GM18511 (cell line): Measurements from ENCODE around the gene GLP1R.

Experiments used
- ATAC-seq: cut with Tn5 transposase; IDR thresholded peaks from one replicate; pipeline ENCODE4 v1.9.1; 2021; ENCODE audit warnings: mild to moderate bottlenecking, moderate library complexity; ENCODE audit not compliant: unreplicated experiment

Gene GLP1R

DNA sequence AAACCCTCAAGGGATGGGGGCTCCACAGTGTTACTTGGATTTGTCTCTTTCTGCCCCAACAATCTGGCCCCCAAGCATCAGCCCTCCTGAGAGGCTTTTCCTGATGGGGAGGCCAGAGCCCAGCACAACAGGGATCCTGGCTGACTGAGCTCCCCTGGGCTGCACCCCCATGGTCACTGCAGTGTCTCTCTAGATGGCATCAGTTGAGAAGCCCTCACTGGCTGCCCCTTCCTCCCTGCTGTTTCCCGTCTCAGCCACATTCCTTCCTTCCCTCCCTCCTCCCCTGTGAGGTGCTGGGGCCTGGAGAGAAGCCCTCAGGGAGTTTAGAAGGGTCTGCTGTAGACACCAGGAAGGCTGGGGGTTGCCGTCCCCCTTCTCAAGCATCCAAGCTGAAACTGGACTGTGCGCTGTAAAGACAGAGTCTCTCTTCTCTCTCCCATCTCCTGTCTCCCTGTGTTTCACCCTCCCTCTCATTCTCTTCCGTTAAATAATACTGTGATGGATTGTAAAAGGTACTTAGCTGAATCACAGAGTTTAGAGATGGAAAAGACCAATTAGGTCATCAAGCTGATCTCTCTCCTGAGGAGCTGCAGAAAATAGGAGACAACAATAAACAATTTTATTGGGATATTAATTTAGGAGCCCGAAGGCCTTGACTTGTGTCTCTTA lies 36.7 kb downstream of the GLP1R start:
- no peak for ATAC-seq

DNA sequence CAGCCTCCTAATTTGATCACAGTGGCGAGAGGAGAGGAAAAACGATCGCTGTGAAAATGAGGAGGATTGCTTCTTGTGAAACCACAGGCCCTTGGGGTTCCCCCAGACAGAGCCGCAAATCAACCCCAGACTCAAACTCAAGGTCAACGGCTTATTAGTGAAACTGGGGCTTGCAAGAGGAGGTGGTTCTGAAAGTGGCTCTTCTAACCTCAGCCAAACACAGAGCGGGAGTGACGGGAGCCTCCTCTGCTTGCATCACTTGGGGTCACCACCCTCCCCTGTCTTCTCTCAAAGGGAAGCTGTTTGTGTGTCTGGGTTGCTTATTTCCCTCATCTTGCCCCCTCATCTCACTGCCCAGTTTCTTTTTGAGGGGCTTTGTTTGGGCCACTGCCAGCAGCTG lies 37.7 kb downstream of the GLP1R start:
- peak; percentile 93 for ATAC-seq

DNA sequence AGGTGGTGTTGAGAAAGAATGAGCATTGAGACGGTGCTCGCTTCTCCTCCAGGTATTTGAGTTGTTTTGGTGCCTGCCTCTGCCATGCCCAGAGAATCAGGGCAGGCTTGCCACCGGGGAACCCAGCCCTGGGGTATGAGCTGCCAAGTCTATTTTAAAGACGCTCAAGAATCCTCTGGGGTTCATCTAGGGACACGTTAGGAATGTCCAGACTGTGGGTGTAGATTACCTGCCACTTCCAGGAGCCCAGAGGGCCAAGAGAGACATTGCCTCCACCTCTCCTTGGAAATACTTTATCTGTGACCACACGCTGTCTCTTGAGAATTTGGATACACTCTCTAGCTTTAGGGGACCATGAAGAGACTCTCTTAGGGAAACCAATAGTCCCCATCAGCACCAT lies 38.1 kb downstream of the GLP1R start:
- no peak for ATAC-seq

DNA sequence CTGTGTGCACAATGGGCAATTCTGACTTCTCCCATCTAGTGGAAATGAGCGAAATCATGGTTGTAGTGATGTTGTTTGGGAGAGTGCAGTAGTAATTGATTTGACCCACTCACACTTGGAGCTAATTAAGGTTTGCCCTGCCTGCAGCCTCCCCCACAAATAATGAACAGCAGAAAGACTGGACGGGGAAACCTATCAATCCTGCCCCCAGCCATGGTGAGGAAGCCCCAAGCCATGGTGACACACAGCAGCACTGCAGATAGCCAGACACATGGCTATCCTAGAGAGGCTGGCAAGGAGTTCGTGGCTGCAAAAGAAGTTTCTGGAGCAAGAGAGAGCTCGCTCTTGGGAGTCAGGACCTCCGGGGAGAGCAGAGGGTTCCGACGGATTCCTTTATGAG lies 38.6 kb downstream of the GLP1R start:
- ATAC-seq = no peak

DNA sequence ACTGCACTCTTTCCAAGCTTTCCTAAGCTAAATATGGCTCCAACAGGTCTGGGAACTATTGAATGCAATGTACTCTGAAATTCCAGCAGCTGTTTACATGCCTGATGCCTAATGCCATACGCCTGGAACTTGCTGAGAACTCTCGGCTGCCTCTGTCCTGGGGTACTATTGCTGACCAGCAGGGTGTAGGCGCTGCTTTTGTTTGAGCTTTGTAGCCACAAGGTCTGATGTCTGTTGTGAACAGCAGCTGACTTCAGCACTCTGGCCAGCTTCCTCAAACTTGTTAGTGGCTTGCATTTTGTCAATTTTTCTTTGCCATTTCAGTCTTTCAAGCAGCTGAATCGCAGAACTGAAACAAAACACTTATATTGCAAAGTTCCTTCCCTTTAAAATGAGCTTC lies 39.8 kb downstream of the GLP1R start:
- ATAC-seq = no peak

DNA sequence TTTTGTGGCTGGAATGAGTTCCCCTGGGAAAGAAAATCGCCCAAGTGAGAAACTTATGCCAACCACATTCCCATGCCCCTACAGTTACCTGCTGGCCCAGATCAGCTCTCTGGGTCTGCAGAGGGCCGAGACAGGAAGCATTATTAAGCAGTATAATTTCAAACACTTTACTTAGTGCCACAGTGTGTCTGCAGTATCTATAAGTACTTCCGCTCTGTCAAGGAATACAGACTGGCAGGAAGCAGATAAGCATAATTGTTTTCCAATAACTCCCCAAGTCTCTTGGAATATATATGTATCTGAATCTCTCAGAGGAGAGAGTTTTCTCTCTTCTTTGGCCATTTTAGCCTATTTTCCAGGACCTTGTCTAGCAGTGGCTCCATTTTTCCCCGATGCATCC lies 41.5 kb downstream of the GLP1R start:
- no peak for ATAC-seq

DNA sequence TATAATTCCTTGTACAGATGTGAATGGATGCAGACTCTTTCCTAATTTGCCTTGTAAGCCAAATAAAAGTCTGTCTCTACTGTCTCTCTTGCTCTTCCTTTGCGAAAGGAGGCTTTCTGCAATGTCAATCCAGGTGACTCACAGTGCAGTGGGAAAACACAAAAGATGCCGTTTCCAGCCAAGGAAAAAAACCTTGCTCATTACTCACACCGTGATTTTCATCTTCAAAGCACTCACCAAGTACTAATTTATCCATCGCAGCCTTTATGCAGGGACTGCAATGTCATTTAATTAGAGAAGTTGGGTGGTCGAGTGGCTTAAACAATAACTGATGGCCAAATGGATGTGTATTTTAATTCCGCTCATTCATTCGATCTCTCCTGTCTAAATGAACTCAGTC lies 42.6 kb downstream of the GLP1R start:
- no peak for ATAC-seq

DNA sequence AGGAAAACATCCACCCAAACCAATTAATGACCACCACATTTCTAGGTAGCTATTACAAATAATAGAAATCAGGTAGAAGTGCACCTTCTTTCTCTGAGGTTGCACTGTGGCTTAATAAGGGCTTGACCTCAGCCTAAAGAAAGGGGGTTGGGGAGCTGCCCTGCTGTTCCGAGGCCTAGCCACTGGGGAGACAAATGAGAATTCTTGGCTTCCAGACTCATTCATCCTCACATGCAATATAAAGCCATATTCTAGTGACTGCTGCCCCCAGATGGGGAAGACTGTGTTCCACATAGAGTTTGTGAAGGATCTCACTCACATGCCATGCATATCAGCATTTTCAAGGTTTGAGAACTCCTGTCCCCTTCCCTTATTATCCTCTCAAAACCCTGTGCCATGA lies 43.5 kb downstream of the GLP1R start:
- no peak for ATAC-seq

DNA sequence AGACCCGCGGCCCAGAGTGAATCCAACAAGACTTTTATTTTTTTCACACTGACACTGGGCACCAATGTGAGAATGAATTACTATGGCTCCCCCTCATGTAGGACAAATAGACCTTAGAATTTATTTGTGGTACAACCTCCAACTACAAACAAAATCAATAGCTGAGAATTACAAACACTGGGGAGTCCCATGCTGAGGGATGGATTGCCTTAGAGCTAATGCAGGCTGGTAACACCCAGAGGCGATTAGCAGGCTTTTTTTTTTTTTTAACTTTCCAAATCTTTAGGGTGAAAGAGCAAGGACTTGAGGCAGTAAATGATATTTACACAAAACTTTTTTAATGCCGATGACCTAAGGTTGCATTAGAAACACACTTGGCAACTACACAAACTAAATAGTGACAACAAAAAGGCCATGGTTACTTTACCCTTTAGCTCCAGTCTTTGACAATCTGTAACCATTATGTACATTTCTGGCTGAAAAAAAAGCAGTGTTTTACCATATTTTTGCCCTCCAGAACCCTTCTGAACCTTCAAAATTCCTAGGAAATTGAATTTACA lies 44.6 kb downstream of the GLP1R start:
- no peak for ATAC-seq

DNA sequence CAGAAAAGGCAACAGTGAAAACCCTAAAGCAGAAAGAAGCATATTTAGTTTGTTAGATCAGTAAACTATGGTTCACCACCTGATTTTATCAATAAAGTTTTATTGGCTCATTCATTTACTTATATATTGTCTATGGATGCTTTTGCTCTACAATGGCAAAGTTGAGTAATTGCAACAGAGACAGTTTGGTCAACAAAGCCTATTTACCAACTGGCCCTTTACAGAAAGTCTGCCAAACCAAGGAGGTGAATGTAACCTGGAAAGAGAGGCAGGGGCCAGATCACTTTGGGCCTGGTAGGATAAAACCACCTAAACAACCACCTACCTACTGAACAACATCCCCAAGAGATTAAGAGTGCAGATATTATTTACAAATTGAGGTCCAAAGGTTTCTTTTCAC lies 47.0 kb downstream of the GLP1R start:
- no peak for ATAC-seq

DNA sequence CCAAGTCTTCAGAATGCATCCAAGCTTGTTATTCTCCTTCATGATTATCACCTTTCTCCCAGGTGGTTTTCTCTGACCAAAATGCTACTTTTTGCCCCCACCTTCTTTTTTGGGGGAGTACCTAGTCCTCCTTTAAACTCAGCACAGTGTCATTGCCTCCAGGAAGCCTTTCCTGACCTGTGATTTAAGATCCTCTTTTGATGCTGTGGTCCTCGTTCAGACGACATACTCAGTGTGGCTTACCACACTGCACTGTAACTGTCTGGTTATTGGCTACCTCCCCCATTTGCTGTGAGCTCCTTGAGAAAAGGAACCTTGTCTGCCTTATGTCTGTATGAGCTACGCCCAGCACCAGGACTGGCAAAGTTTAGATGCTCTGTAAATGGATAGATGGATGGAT lies 51.8 kb downstream of the GLP1R start:
- no peak for ATAC-seq

DNA sequence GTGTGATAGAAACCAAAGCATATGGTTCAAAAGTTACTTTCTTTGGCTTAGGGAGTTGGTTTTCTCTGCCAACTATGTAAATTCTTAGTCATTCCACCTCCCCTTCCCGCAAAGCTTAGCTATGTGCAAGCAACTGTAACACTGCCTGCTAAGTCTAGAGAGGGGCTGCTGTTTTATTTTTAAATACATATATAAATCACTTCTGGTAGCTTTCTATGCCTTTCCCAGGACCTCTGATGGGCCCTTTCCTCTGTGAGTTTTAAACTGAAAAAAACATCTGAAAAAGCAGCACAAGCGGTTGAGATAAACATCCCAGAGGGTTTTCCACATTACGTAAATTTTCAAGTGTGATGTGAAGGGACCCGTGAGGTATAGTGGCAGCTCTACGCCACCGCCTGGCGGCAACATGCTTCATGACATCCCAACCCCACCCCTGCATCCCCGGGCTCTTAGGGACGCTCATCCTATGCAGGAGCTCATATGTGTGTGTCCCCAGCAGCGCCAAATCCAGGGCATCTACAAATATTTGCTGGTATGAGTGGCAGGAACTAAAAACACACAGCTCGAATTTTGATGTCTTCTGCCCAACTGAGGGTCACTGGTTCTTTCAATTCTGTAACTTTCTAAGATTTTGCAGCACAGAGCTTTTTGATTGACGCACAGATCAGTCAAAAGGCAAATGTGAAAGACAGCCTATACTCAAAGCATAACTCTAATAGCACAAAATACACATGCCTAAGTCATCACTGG lies 53.7 kb downstream of the GLP1R start:
- no peak for ATAC-seq

DNA sequence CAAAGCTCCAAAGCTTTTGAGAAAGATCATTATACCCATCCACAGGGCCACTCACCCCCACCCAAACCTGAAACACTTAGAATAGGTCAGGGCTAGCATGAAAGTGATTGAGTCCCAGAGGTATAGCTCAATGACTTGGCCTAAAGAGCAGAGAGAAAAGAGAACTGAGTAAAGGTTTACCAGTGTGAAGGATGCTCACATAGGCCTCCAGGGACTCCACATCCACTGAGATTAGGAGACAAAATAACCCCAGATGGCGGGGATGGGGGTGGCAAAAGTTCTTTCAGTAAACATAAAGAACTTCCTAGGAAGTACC lies 54.2 kb downstream of the GLP1R start:
- ATAC-seq = peak; percentile 87

DNA sequence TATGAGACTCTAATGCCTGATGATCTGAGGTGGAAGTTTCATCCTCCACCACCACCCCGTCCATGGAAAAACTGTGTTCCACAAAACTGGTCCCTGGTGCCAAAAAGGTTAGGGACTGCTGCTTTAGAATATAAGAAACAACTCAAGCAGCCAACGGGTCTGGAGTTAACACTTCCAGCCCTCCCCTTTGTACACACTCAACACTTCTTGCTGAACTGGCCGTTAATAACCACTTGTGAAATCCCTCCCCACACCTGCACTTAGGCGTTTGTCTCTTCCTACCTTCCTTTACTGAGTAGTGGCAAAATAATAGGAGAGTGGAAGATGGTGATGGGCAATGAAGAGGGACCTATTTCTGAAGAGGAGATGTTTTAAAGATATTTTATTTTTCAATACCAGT lies 55.9 kb downstream of the GLP1R start:
- ATAC-seq = no peak

DNA sequence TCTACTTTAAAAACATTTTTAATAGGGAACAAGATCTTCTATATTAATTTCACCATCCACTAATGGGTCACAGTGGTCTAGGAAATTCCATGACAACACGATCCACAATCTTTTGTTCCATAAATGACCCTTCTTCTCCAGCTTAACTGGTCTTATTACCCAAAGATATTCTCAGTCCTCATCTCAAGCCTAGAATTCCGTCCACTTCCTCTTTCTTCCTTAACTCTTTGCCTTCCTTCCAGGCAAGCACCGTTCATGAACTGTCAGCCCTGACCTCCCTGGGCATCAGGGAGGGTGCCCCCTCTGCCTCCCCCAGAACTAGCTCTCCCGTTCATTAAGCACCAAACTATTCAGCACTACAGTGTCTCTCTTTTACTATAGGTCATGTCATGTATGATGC lies 58.5 kb downstream of the GLP1R start:
- ATAC-seq = no peak

DNA sequence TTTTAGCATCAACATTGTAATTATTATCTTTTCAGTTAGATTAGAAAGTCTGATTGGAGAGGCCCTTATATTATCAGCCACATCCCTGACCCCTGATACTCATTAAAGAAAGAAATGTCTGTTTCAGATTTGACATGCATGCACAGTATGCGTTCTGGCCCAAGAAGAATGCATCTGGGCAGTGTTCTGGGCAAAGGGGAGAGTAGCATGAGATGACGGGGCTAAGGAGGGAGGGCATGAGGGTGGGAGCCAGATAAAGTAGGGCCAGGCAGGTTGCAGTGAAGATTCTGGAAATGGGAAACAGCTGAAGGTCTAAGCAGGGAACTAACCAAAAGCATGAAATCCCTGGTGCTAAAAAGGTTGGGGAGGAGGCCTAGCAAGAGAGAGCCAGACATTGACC lies 59.1 kb downstream of the GLP1R start:
- no peak for ATAC-seq

DNA sequence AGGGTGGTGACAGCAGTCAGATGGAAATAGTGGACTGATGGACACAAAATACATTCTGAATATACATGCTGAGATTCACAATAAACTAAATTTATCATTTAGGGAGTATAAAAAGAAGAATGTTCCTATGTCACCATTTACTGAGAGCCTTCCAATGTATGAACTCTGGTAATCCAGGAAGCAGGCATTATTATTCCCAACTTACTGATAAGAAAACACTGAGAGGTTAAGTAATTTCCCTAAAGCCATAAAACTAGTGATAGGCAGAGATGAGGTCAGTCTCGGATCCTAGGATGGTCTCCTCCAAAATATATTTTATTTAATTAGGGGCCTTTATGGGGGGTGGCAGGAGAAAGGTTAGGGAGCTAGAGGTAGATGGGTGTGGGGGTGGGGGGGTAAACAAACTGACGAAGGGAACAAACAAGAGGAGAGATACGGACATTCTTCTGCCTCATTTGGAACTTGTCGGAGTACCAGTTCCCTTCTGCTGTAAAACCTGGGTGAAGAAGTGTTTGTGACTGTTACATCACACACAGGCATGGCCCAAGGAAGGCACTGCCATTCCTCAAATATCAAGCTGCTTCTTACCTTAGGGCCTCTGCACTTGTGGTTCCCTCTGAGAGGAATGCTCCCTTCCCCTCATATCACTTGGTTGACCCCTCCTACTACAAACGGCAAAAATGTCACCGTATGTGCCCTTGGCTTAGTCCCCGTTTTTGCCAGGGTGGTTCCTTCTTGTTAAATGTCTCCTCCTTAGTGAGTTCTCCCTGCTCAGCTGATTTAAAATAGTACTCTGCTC lies 59.7 kb downstream of the GLP1R start:
- no peak for ATAC-seq

DNA sequence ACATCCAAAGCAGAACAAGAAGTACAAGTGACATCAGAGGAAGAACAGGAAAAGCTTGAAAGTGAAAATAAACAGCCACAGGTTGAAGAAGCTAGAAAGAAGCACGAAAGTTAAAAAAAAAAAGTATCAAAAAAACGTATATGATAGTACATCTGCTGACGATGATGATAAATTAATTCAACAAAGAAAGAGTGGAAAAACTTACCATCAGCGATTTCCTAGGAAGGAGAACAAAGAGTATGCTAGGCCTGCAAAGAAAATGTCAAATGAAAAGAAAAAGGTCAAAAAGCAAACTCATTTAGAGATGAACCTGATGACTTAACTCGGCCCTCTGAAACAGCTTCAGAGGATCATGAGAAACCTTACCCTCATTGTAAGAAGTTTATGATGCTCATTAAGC lies 62.7 kb downstream of the GLP1R start:
- ATAC-seq = no peak

DNA sequence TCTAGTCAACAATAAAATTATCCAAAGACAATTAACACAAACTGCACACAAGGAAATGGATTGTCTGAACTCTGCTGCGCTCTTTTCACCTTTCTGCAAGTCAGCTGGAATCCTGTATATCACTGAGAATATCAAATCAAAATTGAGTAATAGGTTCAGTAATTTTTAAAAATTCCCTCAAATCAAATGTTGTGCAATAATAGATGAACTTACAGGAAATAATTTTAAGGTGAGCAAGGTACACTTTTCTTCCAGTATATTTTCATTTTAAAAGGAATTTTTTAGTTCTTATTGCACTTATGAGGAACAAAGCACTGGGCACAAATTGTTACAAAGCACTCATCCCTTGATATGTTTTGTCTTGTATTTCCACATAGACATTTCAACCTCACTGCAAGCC lies 65.2 kb downstream of the GLP1R start:
- ATAC-seq = no peak

DNA sequence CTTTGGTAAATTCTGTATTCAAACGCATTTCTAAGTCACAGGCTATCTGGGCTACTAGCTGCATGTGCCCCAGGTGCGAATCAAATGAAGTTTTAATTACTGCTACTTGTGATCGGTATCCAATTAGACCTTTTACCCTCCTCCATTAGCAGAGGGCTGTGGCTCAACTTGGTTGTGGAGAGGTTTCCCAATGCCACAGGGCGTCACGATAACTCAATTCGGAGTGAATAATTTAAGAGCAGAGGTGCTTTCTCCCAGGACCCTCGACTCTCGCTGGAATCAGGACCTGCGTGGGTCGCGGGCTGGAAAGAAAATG lies 65.8 kb downstream of the GLP1R start:
- peak; percentile 24 for ATAC-seq

DNA sequence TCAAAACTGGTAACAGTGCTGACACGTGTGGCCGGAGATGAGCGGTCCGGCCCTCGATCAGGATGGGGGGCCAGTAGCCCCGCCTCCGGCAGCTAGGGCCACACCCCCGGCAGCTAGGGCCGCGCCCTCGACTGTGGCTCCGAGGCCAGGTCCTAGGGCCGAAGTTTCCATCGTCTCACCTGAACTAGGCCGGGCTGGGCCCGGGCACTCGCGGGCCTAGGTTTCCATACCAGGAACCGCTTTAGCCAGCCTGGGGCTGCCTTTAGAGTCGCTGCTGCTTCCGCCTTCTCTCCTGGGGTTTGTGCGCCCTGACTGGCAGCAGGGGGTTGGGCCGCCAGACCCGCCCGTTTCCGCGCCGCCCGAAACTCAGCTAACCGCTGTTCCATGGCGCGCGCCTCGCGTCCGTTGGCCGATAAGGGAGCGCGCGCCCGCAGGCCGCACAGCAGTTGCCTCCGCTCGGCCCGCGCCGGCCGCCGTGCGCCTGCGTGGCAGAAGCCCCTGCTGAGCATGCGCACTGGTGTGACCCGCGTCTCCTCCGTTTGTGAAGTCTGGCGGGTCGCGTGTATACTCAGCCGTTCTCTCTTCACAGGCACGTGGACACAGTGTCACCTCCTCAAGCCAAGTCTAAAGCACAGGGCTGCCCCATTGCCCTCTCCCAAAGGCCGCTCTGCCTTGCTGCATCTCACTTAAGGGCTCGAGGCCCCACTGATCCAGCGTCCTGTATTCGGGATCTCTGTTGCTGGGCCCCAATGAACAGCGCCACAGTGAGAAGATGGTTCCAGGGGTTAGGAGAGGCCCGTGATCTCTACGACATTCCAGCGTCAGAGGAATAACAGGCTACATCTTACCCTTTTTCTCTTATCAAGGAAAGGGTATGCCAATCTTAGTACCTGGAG lies 66.4 kb downstream of the GLP1R start, which contains the start of gene SAYSD1:
TSS of gene SAYSD1 (minus strand) at position 483 of the 896 bp plus-strand sequence. CDS start at position 386, 97 bp downstream.
- ATAC-seq = peak; percentile 94
